GM12878 (cell line): Measurements from ENCODE around the gene FAM222A.

Experiments
- EZH2 ChIP-seq: IDR thresholded peaks from 2 replicates; pipeline ENCODE4 v1.6.1; 2012; ENCODE audit warnings: low read depth, mild to moderate bottlenecking, control low read depth, inconsistent platforms, low read length, borderline replicate concordance; ENCODE audit not compliant: control insufficient read depth
- HDAC6 ChIP-seq: fragments of 200-600 bp; sonication (generic); IDR thresholded peaks from one replicate; pipeline ENCODE4 v1.8.0; 2017; ENCODE audit warnings: antibody characterized with exemption; ENCODE audit not compliant: unreplicated experiment
- POLR2A ChIP-seq: IDR thresholded peaks from 2 replicates; pipeline ENCODE4 v1.6.1; 2011; ENCODE audit warnings: low read depth, mild to moderate bottlenecking, low read length
- RCOR1 ChIP-seq: conservative IDR thresholded peaks from 2 replicates; pipeline ENCODE4 v1.6.1; 2012; ENCODE audit warnings: low read depth, low read length, improper control_type of control experiment
- SMAD1 ChIP-seq: fragments of 450-650 bp; IDR thresholded peaks from 2 replicates; pipeline ENCODE4 v1.6.1; 2018; ENCODE audit warnings: mild to moderate bottlenecking, low read depth; ENCODE audit not compliant: partially characterized antibody

GRCh38 chr12:109702111-109702841, 11.3 kb upstream of the FAM222A start:
- TF ChIP-seq EZH2 (no peak), SMAD1 (no peak), RCOR1 (no peak), HDAC6 (no peak), POLR2A (no peak)
